Psoas muscle (tissue), 8 donors: ENCODE measurements around the gene FRMPD4. TPM values are rescaled to one million over a fixed set of nuclear protein-coding genes. Genes with fewer than 3 reads are reported as not detected.

ENCODE experiments used
- ATAC-seq, 4 donors: fragments of 200-7000 bp; cut with Tn5 transposase; one replicate each; pipeline ENCODE4 v1.9.1; 2020; ENCODE audit warnings: moderate library complexity in 3 of 4, mild to moderate bottlenecking in 2 of 4
- DNase-seq, 2 donors: peaks; one replicate each; pipeline ENCODE4 v3.0.0-alpha.2; 2020
- H3K27ac ChIP-seq: fragments of 200-600 bp; one replicate; pipeline ENCODE4 v1.8.0; 2022
- H3K27me3 ChIP-seq, 3 donors: fragments of 200-600 bp in 1 of 3; one replicate each; pipeline versions ENCODE4 v1.6.1 to v1.8.0; 2013 to 2022; ENCODE audit warnings: low read length in 2 of 3, mild to moderate bottlenecking in 2 of 3, moderate library complexity in 1 of 3; ENCODE audit not compliant: insufficient read depth in 3 of 3
- H3K36me3 ChIP-seq, 2 donors: fragments of 200-600 bp in 1 of 2; one replicate each; pipeline versions ENCODE4 v1.6.1 to v1.8.0; 2013 to 2022; ENCODE audit warnings: low read depth in 1 of 2, mild to moderate bottlenecking in 1 of 2, moderate library complexity in 1 of 2; ENCODE audit not compliant: insufficient read depth in 1 of 2
- H3K4me1 ChIP-seq: fragments of 200-600 bp; one replicate; pipeline ENCODE4 v1.8.0; 2022
- H3K4me3 ChIP-seq: fragments of 200-600 bp; one replicate; pipeline ENCODE4 v1.8.0; 2022; ENCODE audit warnings: mild to moderate bottlenecking
- H3K9me3 ChIP-seq: fragments of 200-600 bp; one replicate; pipeline ENCODE4 v1.8.0; 2022
- WGBS, 3 donors: extraction: QIAGEN DNeasy Blood & Tissue Kit; methylation state at CpG; one replicate each; pipeline versions ENCODE4 v1.1.6 to v1.1.7; 2013; 5-methylcytosine and 5-hydroxymethylcytosine counted together
- intact Hi-C, 2 donors: fragments of 100-400 bp; cut with DNase I; formaldehyde crosslinking; loops; one replicate each; pipeline versions ENCODE4 v1.11.0 to v1.14.2; 2022
- polyA plus RNA-seq, 3 donors: library from polyadenylated mRNA; stranded (reverse); fragments of 200-250 nt; gene quantifications; one replicate each; pipeline ENCODE4 v1.2.3, GENCODE V29; 2013
- total RNA-seq, 4 donors: library from RNA; stranded (reverse); fragmentation: NEBNext Ultra II Directional in 2 of 4; extraction: Animal tissue kit (Norgen Biotek cat#: 25700) in 2 of 4; gene quantifications; one replicate each; pipeline versions ENCODE4 v1.2.1 to v1.2.4, GENCODE V29; 2021 to 2023
- TF ChIP-seq, protein P1 (sequence below): fragments of 200-600 bp; IDR thresholded peaks from one replicate; pipeline ENCODE4 v1.8.0; 2022; ENCODE audit warnings: antibody characterized with exemption
- donor health status: healthy with polysubstance abuse.
- donor health status: DM: no; HTN: no; CAD: no; lungs with moderate emphysema.
- donor health status: Bipolar disorder and iron deficiency.
- donor health status: healthy.
- donor health status: DM: yes; HTN: yes; CAD: no.
- donor health status: DM: no; HTN: no; CAD: no.
- donor health status: DM: no; HTN: no; CAD: no.
- donor health status: DM: yes; HTN: yes; CAD: no.

Gene FRMPD4
- total and polyA plus RNA-seq, 7 donors: 0.01 to 0.79 (median 0.06) TPM; not detected in 1

DNA sequence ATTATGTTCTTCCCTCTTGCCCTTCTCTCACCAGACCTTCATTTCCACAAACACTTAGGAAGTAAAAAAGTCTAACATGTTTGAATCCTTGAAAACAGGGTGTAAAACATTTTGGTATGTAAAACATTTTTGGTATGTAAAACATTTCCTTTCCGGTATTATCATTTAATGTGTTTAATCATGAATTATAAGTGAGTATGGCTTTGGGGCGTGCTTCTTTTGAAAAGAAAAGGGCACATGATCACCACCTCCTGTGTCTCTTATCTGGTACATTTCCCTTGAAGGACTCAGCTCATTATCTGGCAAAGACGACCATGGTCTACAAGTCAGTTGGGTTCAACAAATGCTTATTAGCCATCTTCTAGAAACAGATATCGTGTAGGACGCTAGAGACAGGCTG is 283.6 kb downstream of the FRMPD4 start:
- ATAC-seq (no peak), DNase-seq (no peak)
- Histone ChIP-seq H3K4me1 (no peaks in the 10 kb centered on the region), H3K27ac (no peak overlapping the region), H3K27me3 (no peaks in the 10 kb centered on the region), H3K36me3 (no peaks in the 10 kb centered on the region), H3K4me3 (no peak overlapping the region), H3K9me3 (no peaks in the 10 kb centered on the region)
- TF ChIP-seq, protein P1, sequence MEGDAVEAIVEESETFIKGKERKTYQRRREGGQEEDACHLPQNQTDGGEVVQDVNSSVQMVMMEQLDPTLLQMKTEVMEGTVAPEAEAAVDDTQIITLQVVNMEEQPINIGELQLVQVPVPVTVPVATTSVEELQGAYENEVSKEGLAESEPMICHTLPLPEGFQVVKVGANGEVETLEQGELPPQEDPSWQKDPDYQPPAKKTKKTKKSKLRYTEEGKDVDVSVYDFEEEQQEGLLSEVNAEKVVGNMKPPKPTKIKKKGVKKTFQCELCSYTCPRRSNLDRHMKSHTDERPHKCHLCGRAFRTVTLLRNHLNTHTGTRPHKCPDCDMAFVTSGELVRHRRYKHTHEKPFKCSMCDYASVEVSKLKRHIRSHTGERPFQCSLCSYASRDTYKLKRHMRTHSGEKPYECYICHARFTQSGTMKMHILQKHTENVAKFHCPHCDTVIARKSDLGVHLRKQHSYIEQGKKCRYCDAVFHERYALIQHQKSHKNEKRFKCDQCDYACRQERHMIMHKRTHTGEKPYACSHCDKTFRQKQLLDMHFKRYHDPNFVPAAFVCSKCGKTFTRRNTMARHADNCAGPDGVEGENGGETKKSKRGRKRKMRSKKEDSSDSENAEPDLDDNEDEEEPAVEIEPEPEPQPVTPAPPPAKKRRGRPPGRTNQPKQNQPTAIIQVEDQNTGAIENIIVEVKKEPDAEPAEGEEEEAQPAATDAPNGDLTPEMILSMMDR: no peak
- WGBS, 3 donors: 40 to 59% (median 51%) methylated on average over 5 of the region's 5 CpGs
- intact Hi-C loops: no loop called here

DNA sequence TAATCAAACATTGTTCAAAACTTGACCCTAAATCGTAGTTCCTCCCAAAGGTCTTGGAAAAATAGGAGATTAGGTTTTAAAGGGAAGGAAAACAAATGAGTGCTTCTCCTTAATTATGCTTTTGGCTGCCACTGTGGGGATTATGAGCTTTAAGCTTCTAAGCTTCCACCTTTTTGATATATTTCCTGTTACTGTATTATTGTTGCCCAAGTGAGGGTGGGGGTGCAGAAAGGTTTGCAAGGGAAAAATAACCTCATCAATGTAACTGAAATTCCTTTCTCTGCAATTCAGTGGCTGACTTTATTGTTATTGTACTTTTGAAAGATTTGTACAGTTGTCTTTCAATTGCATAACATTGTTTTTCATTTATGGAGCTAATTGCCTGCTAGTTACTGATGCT is 285.1 kb downstream of the FRMPD4 start:
- Histone ChIP-seq H3K9me3 (no peaks in the 10 kb centered on the region), H3K27me3 (no peaks in the 10 kb centered on the region), H3K4me3 (no peak overlapping the region), H3K27ac (no peak overlapping the region), H3K4me1 (no peaks in the 10 kb centered on the region), H3K36me3 (no peaks in the 10 kb centered on the region)
- DNase-seq (no peak), ATAC-seq (no peak)
- TF ChIP-seq, protein P1: no peak
- 30 to 43% (median 33%) methylated on average over 1 of the region's 1 CpG for WGBS, 3 donors
- intact Hi-C loops: no loop called here

DNA sequence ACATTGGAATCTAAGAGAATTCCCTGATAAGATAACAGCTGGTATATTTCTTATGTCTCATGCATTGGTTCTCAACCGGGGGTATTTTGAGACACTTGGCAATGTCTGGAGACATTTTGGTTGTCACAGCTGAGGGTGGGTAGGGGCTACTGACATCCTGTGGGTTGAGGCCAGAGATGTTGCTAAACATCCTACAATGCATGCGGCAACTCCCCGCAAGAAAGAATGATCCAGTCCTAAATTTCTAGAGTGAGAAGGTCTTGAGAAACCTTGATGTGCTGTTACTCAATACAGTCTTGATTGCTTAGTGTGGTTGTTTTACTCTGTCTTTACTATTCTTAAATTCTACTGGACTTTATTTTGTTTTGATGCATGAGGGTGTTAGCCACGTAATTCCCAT is 287.2 kb downstream of the FRMPD4 start:
- H3K27me3 ChIP-seq: no peaks in the 10 kb centered on the region
- no peak for ATAC-seq
- H3K36me3 ChIP-seq: no peaks in the 10 kb centered on the region
- H3K27ac ChIP-seq: no peak overlapping the region
- H3K4me3 ChIP-seq: no peak overlapping the region
- intact Hi-C loops: no loop called here
- no peak for DNase-seq
- 76 to 91% (median 88%) methylated on average over 4 of the region's 4 CpGs for WGBS, 3 donors
- TF ChIP-seq, protein P1: no peak
- no peaks in the 10 kb centered on the region for H3K9me3 ChIP-seq
- H3K4me1 ChIP-seq: no peaks in the 10 kb centered on the region

DNA sequence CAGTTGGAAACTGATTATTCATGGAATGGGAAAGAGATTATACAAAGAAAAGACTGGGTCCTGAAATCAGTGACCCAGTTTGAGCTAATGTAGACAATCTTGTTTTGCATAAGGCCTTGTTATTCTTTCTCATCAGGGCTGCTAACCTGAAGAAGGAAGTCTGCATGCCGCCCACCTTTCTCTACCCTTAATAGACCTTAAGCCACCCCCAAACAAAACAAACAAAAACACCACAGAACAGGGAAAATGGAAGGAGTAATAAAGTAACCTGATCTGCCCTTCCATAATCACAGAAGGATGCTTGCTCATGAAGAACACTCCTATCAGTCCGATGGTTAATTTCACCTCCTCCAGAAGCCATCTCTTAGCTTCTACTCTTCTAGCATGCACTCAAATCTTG is 288.1 kb downstream of the FRMPD4 start:
- intact Hi-C loops: no loop called here
- ATAC-seq: no peak

DNA sequence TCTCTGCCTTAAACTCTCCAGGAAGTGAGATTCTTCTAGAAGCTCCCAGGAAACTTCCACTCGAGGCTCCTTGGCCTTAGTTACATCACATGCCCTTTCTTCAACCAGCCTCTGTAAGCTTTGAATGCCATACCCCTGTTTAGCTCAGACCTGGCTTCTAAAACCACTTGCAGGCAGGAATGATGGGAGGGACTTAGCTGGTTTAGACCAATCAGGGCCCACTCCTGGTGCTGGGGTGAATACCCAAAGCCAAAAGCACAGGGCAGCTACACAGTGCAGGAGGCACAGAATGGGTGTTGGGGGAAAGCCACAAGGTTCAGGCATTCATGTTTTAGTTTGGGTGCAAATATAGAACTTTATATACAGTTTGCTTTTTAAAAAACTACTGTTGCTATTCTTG is 296.2 kb downstream of the FRMPD4 start:
- Histone ChIP-seq H3K4me3 (no peak overlapping the region), H3K27me3 (no peaks in the 10 kb centered on the region), H3K4me1 (no peaks in the 10 kb centered on the region), H3K36me3 (no peaks in the 10 kb centered on the region), H3K9me3 (no peaks in the 10 kb centered on the region), H3K27ac (no peak overlapping the region)
- intact Hi-C loops: no loop called here
- WGBS, 3 donors: 18 to 34% (median 21%) methylated on average over 1 of the region's 1 CpG
- DNase-seq (no peak), ATAC-seq (no peak)
- TF ChIP-seq, protein P1: no peak

More for the DNA sequence above, 288.1 kb downstream of the FRMPD4 start:
- H3K9me3 ChIP-seq: no peaks in the 10 kb centered on the region
- H3K27ac ChIP-seq: no peak overlapping the region
- no peaks in the 10 kb centered on the region for H3K36me3 ChIP-seq
- H3K4me3 ChIP-seq: no peak overlapping the region
- TF ChIP-seq, protein P1: no peak
- WGBS, 3 donors: 70 to 88% (median 84%) methylated on average over 2 of the region's 2 CpGs
- DNase-seq: no peak
- no peaks in the 10 kb centered on the region for H3K4me1 ChIP-seq
- H3K27me3 ChIP-seq: no peaks in the 10 kb centered on the region
